ENCODE results near the gene ARHGDIG. TPM values are rescaled to one million over a fixed set of nuclear protein-coding genes. Genes with fewer than 3 reads are reported as not detected.

Gene ARHGDIG
- not detected for total RNA-seq

GRCh38 chr16:280552-280951 is at the start of gene ARHGDIG:
ARHGDIG (plus strand) TSS chr16:280591; CDS start chr16:280681, 90 bp downstream.
- no peak for DNase-seq (ENCODE audit: low spot score in 2 of 2)
- TF ChIP-seq CTCF (IDR thresholded peaks at IDR 0.05) = no peak
- Histone ChIP-seq H3K4me3 (peak within 1 kb of the TSS; percentile 40 to 61), H3K9me3 (no peaks in the 10 kb centered on the region), H3K36me3 (no peaks in the 10 kb centered on the region), H3K27ac (no peak within 1 kb of the TSS), H3K27me3 (peaks cover 11% of the 10 kb centered on the region), H3K4me1 (peaks cover 4 to 5% of the 10 kb centered on the region in 2 donors)
- intact Hi-C loops (cut with DNase I) = no loop called here

- Histone ChIP-seq H3K27ac (no peak overlapping the region), H3K4me1 (peaks cover 8 to 17% of the 10 kb centered on the region in 2 donors), H3K9me3 (no peaks in the 10 kb centered on the region), H3K4me3 (no peak overlapping the region), H3K36me3 (peaks cover 14 to 15% of the 10 kb centered on the region in 2 donors), H3K27me3 (no peaks in the 10 kb centered on the region)
- intact Hi-C loops (cut with DNase I) = loop anchor here (5.0 kb wide), 2 partner anchors 296 to 356 kb away; partner anchors contain the start of gene CAPN15
- no peak for DNase-seq (ENCODE audit: low spot score in 2 of 2)
- TF ChIP-seq CTCF (IDR thresholded peaks at IDR 0.05) = no peak
These were observed 49.4 kb upstream of the ARHGDIG start for GRCh38 chr16:230949-231348.

- intact Hi-C loops (cut with DNase I) = loop anchor here (2.0 to 5.0 kb wide), 3 partner anchors 118 to 353 kb away; partner anchors contain the start of genes AXIN1 and CAPN15
- Histone ChIP-seq H3K36me3 (no peaks in the 10 kb centered on the region), H3K4me3 (peak within 1 kb of the TSS; percentile 70 to 75), H3K9me3 (no peaks in the 10 kb centered on the region), H3K27ac (peak within 1 kb of the TSS; percentile 82 to 91), H3K4me1 (peaks cover 6 to 9% of the 10 kb centered on the region in 2 donors), H3K27me3 (no peaks in the 10 kb centered on the region)
- TF ChIP-seq CTCF (IDR thresholded peaks at IDR 0.05) = peak; percentile 33 to 49 (median 41)
- peak; percentile 73 to 95 for DNase-seq (ENCODE audit: low spot score in 2 of 2)
These were observed 45.7 kb upstream of the ARHGDIG start, which contains the start of gene FAM234A for GRCh38 chr16:234468-235305. FAM234A (plus strand) TSS chr16:234821; CDS start chr16:254414, 19,593 bp downstream.

GRCh38 chr16:239948-240277 is 40.5 kb upstream of the ARHGDIG start:
- no peak overlapping the region for H3K27ac ChIP-seq
- intact Hi-C loops (cut with DNase I) = no loop called here

GRCh38 chr16:240559-240958 is 39.8 kb upstream of the ARHGDIG start:
- Histone ChIP-seq H3K9me3 (no peaks in the 10 kb centered on the region), H3K27me3 (no peaks in the 10 kb centered on the region), H3K4me3 (no peak overlapping the region), H3K27ac (no peak overlapping the region), H3K4me1 (peaks cover 5 to 7% of the 10 kb centered on the region in 2 donors), H3K36me3 (no peaks in the 10 kb centered on the region)
- no peak for TF ChIP-seq CTCF (IDR thresholded peaks at IDR 0.05)
- intact Hi-C loops (cut with DNase I) = no loop called here
- no peak for DNase-seq (ENCODE audit: low spot score in 2 of 2)

More at GRCh38 chr16:239948-240277, 40.5 kb upstream of the ARHGDIG start:
- peaks cover 6 to 7% of the 10 kb centered on the region in 2 donors for H3K4me1 ChIP-seq
- H3K36me3 ChIP-seq = no peaks in the 10 kb centered on the region
- no peak for TF ChIP-seq CTCF (IDR thresholded peaks at IDR 0.05)
- DNase-seq (ENCODE audit: low spot score in 2 of 2) = no peak
- no peaks in the 10 kb centered on the region for H3K9me3 ChIP-seq
- no peak overlapping the region for H3K4me3 ChIP-seq
- no peaks in the 10 kb centered on the region for H3K27me3 ChIP-seq
